Brain pericyte (primary cell): Measurements from ENCODE around the gene GLRA1.
"Not testable (repeated sequence)": the region's sequence is repeated elsewhere in the genome, so short reads cannot be mapped to it uniquely, and the experiment has no call there.

ENCODE experiments used
- DNase-seq: peaks from one replicate; pipeline ENCODE4 v3.0.0-alpha.2; 2012; ENCODE audit warnings: low read depth, low spot score

GLRA1 gene

DNA sequence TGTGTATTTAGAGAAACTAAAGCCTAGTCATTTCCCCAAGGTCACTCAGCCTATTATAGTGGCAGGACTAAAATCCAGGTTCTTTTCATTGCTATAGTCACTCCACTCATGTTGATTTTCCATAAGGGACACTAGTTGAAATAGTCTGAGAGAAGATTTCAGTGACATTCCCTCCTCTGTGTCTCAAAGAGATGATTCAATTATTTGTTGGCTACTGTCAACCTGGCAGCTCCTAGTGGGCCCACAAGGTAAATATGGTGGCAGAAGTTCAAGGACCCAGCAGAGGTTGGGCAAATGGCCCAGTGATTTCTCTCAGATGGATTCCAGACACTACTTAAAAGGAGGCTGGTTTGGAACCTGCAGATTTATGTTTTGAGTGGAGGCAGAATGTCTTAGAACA, 104.8 kb downstream of the GLRA1 start:
- no peak for DNase-seq

DNA sequence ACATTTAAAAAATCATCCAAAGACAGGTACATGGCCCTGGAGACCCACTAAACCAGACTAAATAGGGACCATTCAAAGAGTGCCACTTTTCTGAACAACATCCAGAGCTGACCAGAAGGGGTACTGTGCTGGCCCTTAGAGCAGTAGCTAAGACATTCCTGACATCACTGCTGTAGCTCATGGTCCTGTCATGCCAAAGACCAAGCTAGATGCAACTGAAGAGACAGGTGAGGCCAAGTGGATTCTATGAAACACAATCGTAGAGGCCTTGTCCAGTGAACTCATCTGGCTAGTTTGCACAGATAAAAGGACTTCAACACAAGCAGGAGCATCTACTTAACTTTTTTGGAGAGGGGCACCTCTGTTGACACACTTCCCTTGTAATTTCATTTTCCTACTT, 109.6 kb downstream of the GLRA1 start:
- no peak for DNase-seq

DNA sequence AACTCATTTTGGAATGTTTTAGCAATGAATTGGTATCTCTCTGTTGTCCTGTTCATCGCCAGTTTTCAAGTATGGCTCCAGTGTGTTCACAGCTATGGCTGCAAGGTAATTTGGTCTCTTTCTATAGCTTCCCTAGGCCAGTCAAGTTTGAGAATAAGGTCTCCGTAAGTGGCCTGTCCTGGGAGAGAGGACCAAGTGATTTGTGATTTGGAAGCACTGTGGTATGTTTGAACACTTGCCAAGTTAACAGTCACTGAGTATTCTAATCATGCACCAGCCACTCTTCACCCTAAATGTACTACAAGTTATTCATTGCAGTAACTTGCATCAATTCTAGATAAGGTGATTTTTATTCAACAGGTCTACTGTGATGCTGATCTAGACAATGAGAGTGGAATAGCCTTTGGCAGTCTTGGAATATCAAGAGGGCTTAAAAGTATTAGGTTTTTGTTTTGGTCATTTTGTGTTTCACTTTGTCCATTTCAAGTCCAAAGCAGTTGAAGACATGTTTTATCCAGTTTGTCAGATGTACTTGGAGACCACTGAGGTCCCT, 111.8 kb downstream of the GLRA1 start:
- no peak for DNase-seq

DNA sequence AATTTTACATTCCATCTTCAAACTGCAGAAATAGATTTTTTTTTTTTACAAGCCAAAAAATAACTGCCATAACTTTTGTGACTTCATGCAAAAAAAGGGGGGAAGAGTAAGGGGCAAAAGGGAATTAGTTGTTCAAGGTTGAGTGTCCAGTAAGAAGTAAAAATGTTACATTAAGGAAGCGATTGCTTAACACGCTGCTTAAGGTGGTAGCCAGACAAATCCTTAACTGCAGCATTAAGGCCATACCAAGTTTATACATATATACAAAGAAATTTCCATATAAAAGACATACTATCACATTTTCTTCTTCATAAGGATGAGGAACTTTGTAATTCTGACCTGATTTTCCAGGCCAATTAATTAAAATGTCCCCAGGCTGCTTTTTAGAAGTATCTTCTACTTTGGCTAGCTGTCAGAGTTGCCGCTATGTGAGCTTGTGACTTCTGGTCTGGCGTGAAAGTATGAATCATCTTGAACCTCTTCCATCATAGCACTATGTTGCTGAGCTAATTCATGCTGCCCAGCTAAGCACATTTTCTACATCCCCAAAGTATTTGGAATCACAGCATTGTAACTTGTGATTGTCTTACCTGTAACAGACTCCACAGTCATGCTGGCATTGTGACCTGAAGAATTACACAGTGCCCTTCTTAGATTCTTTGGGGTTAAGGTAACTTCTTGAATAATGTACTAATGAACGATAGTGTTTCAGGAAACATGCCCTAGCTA, 112.9 kb downstream of the GLRA1 start:
- no peak for DNase-seq

DNA sequence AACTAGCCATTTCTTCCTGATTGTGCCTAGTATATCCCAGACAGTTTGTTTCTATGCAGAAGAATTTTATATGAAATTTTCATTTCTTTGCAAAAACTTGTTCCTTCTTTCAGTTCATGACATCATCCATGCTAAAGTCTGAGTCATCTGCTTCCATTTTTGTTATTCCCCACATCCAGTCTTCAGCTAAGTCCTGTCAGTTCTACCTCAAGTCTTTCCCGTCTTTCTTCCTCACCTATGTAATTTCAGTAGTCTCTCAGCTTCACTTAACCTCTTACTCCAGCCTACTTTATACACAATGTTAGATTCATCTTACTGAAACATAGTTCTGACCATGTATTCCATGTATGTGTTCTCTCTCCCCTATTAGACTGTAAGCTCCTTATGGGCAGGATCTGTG, 113.8 kb downstream of the GLRA1 start:
- DNase-seq: no peak

DNA sequence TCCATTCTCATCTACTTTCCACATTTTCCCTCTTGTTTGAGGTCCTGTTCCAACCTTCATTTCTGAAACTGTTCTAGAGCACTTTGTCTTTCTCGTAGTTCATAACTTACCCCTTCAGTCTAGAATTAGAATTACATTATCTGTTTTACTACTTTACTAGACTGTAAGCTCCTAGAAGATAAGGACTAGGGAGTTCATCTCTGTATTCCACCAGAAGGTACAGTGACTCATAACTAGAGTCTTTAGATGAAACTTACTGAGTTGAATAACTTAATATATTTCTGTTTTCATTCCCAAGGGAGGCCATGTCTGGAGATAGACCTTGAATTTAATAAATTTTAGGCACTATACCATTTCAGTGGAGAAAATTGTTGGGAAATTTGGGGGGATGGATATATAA, 114.2 kb downstream of the GLRA1 start:
- DNase-seq: no peak

DNA sequence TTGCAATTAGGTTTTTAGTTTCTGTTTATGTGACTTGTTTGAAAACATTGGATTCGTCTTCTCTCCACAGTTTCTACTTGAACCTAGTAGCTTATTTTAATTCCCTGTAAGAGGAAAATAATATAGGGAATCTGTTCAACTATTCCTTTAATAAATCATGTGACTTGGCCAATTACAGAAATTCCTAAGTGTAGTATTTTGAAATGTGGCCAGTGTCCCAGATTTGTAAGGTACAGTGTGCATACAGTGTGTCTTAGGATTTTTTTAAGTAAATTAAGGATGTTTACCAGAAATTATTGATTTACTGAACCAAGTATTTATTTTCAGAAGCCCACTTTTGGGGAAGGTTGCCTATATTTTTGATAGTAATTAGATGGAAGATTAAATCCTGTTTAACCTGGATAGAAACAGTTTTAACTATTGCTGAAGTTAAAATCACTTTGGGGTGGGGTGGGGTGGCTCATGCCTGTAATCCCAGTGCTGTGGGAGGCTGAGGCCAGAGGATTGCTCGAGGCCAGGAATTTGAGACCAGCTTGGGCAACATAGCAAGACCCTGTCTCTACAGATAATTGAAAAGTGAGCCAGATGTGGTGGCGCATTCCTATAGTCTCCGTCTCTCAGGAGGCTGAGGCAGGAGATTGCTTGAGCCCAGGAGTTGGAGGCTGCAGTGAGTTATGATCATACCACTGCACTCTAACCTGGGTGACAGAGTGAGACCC, 116.0 kb downstream of the GLRA1 start:
- no peak for DNase-seq

DNA sequence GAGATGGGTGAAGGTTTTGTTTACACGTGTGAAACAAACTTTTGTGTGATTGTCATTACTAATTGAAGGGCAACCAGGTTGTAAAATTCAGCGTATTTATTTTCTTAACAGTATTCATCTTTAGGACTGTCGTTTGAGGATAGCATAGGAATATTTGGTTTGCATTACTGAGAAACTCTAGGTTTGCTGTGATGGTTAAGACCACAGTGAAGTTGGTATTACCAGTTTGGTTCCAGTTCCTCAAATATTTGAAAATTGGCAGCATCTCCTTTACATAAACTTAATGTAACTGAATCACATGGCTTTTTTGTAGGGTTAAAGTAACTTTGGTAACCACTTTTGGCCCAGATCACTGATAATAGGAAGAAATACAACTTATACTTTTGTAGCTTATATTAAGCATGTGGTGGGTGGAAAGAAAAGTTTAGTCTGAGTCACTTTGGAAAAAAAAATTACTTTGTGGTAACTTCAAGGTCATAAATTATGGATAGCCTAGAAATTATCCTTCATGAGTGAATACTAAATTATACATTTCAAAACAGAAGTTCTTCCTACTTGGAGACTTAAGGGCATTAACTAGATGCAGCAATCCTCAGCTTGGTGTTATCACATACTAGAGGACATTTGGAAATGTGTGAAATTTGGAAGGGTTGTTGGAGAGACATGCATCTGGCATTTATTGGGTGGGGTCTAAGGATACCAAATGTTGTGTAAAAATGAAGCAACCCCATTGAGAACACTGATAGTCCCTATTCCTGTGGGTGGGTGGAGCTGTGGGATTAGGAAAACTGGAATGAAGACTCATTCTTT, 119.0 kb downstream of the GLRA1 start:
- DNase-seq: no peak

DNA sequence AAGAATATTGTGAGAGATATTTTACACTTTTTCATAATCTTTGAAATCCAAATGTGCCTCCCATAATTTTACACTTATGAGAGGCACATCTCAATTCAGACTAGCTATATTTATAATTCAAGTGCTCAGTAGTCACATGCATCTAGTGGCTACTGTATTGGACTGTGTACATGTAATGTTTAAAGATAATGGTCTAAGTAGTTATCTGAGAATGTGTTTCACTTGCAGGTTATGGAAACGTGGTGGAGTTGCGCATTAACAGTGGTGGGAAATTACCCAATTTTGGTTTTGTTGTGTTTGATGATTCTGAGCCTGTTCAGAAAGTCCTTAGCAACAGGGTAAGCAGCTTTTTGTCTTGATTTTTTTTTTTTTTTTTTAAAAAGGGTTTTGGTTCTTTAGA, 124.1 kb downstream of the GLRA1 start:
- DNase-seq: no peak

DNA sequence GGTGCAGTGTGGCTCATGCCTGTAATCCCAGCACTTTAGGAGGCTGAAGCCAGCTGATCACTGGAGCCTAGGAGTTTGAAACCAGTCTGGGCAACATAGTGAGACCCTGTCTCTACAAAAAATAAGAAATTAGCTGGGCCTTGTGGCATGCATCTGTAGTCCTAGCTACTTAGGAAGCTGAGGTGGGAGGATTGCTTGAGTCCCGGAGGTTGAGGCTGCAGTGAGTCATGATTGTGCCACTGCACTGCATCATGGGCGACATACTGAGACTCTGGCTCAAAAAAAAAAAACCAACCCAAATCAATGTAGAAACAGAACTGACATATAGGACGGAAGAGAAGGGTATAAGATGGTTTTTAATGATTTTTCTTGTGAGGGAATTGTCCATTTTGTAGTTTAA, 125.2 kb downstream of the GLRA1 start:
- no peak for DNase-seq

DNA sequence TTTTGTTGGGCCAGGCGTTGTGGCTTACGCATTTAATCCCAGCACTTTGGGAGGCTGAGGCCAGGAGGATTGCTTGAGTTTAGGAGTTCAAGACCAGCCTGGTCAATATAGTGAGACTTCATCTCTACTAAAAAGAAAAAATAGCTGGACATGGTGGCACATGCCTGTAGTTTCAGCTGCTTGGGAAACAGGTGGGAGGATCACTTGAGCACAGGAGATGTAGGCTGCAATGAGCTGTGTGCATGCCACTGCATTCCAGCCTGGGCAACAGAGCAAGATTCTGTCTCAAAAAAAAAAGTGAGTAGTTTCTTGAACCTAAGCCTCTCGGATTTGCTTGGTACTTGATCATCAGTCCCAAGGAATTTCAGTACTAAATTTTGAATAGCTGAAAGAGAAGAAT, 126.0 kb downstream of the GLRA1 start:
- DNase-seq: no peak

DNA sequence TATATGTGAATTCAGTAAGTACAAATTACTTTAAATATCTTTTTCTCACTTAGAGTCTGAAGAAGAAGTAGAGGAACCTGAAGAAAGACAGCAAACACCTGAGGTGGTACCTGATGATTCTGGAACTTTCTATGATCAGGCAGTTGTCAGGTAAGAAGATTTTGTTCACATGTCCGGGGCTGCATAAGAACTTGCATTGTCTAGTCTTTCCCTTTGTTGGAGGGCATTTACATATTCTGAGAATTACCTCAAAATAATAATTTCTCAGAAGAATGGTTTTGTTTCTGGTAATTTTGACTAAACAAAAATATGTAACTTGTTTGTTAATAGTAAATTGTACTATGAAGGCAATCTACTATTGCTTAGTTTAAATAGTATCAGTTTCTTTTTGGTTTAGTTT, 129.2 kb downstream of the GLRA1 start:
- DNase-seq: no peak

DNA sequence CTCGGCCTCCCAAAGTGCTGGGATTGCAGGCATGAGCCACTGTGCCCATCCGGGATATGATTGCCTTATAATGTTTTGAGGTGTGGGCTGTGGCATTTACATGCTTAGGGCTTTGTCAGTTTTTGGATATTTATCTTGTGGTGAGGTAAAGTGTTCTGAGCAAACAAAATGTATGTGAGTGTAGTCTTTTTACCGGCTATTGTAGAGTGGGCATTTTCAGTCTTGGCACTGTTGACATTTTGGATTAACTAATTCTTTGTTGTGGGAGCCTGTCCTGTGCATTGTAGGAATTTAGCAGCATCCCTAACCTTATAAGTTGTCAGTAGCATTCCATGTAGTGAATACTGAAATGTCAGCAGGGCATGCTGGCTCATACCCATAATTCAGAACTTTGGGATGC, 131.3 kb downstream of the GLRA1 start:
- no peak for DNase-seq

DNA sequence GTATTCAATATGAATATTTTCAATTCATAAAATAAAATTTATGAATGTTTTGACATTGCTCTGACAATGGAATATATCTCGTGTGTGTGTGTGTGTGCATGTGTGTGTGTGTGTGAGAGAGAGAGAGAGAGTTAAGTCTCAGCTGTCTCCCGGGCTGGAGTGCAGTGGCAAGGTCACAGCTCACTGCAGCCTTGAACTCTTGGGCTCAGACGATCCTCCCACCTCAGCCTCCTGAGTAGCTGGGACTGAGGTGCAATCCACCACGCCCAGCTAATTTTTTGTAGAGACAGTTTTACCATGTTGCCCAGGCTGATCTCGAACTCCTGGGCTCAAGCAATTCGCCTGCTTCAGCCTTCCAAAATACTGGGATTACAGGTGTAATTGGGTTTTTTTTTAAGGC, 136.8 kb downstream of the GLRA1 start:
- no peak for DNase-seq

DNA sequence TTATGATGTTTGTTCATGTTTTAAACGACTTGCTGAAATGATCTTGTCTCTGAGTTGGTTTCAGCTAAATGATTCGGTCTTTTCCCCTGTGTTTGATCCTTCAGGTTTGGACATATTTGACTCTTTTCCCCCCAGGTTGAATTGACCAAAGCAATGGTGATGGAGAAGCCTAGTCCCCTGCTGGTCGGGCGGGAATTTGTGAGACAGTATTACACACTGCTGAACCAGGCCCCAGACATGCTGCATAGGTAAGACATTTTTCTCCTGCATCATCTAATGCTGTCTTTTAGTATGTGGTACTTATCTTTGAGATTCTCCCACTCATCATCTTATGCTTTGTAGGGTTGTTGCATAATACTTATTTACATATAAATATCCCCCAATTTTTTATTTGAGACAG, 138.2 kb downstream of the GLRA1 start:
- no peak for DNase-seq

DNA sequence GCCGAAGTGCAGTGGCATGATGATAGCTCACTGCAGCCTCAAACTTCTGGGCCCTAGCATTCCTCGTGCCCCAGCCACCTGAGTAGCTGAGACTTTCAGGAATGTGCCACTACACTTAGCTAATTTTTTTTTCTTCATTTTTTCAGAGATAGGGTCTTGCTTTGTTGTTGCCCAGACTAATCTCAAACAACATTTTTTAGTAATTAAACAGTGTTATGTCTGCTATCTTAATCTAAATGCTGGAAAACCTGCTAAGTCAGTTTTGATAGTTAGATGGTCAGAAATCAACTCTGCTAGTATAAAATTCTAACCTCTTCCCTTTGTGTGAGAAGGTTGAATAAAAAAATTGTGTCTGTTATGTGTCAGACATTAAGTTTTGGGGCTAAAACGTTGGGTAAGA, 140.5 kb downstream of the GLRA1 start:
- DNase-seq: no peak

DNA sequence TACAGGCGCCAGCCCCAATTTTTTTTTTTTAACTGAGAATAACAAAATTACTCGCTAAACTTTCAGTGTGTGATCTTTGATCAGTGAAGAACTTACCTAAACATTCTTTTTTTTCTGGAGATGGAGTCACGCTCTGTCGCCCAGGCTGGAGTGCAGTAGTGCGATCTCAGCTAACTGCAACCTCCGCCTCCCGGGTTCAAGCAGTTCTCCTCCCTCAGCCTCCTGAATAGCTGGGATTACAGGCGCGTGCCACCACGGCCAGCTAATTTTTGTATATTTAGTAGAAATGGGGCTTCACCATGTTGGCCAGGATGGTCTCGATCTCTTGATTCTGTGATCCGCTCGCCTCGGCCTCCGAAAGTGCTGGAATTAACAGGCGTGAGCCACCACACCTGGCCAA, 141.0 kb downstream of the GLRA1 start:
- not testable (repeated sequence) for DNase-seq

DNA sequence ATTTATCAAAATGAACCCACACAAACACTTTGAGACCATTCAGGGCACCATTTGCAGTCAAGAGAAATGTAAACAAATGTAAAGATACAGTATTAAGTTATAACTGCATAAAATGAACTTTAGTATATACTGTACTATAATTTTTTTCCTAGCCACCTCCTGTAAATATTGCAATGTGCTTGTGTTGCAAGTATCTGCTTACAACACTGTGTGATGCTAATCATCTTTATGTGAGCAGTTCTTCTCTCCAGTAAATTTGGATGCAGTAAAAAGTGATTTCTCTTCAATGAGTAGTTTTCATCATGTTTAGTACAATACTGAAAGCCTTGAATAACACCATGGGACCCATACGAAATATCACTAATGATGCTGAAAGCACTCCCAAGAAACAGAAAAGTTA, 143.4 kb downstream of the GLRA1 start:
- DNase-seq: no peak

DNA sequence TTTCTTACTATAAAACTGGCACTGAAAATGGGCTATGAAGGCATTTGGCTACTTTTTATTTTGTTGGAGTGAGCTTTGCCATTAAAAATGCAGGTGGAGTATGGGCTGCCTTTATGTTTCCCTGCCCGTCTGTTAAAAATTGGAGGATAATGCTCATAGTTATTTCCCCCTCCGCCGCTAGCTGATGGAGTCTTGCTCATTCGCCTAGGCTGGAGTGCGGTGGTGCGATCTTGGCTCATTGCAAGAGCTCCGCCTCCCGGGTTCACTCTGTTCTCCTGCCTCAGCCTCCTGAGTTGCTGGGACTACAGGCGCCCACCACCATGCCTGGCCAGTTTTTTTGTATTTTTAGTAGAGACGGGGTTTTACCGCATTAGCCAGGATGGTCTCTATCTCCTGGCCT, 144.3 kb downstream of the GLRA1 start:
- no peak for DNase-seq

DNA sequence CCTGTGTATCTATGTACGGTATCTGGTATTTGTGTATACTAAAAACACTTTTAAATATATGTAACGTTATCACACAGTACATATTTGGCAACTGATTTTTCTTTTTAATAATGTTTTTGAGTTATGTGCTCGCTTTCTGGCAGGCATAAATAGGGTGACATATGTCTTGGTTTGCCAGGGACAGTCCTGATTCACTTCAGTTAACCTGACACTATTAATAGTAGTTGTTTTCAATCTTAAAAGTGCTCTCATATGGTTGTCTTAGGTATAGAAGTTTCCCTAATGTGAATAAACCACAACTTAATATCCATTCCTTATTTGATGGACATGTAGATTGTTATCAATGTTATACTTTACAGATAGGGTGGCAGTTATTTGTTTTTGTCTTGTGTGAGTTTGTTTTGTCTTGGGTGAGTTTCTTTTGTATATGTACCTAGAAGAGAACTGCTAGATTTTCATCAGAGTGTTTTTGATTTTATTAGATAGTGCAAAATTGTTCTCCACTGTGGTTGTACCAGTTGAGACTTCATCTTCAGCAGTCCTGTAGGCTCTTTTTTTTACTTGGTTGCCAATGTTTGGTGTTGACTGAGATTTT, 145.0 kb downstream of the GLRA1 start:
- DNase-seq: no peak

DNA sequence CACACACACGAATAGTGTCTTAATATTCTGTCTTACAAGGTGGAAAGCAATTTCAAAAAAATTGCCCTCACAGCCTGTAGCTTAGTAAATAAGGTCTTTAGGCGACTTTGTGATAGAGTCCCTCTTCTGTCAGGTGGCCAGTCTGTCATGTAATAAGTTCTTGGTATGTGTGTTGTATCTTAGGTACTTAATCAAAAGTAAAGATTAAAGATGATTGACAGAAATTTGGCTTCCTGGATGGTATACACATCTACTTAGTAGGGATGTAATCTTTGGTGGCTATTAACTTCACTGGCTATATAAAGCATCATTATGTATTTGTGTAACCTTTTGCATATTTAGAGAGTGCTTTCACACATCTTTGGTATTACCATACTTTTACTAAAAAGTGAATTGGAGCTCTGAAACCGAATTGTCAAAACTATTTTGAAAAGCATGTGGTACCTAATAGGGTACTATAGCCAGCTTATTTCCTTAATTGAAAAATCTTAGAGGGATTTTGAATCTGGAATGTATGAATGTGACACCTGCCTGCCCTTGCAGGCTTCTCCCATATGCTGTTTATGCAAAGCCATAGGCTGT, 149.5 kb downstream of the GLRA1 start:
- DNase-seq: no peak

DNA sequence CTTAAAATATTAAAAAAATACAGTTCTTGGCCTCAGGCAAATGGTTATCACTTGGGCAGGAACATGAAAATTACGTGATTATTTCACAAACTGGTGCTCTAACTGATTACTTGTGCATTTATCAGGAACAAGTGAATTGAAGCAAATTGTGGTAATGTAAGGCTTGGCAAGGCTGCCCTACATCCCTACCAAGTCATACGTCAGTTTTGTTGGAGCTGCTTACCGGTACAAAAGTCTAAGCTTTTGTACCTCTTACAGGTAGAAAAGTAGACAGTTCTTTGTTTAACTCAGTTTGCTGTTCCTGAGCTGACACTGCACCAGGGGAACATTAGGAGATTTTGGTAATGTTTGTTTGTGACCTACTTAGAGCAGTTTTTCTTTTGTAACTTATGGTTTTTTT, 150.7 kb downstream of the GLRA1 start:
- no peak for DNase-seq
